M059J (cell line): ENCODE results near the gene ALPL. TPM values are rescaled to one million over a fixed set of nuclear protein-coding genes. Genes with fewer than 3 reads are reported as not detected.
A peak's percentile ranks its signal among the peaks of the same experiment; 100 is the strongest.

ENCODE experiments used
- DNase-seq: peaks from one replicate; pipeline ENCODE4 v3.0.0-alpha.2; 2012; ENCODE audit warnings: low read depth
- total RNA-seq: library from RNA; depleted of rRNA; stranded (reverse); fragments of >200 nt; shearing (Covaris generic); gene quantifications from 2 replicates; pipeline ENCODE4 v1.2.3, GENCODE V29; 2014

ALPL gene
- total RNA-seq, 1 experiment from 2014 or later: 0.71 TPM

DNA sequence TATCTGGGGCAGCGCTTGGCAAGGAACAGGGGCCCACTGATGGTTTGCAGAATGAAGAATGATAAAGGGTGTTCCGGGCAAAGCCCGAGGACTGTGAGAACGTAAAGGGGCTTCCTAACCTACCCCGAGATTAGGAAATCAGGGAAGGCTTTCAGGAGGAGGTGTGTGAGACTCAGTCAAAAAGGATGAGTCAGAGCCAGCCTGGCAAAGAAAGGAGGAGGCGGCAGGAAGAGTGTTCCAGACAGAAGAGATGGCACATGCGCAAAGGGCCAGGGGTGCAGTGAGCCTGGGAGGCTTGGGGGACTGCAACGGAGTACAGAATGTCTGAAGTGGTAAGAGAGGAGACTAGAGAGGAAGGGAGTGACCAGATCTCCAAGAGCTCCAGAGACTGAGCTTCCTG is 89.7 kb downstream of the ALPL start:
- no peak for DNase-seq

DNA sequence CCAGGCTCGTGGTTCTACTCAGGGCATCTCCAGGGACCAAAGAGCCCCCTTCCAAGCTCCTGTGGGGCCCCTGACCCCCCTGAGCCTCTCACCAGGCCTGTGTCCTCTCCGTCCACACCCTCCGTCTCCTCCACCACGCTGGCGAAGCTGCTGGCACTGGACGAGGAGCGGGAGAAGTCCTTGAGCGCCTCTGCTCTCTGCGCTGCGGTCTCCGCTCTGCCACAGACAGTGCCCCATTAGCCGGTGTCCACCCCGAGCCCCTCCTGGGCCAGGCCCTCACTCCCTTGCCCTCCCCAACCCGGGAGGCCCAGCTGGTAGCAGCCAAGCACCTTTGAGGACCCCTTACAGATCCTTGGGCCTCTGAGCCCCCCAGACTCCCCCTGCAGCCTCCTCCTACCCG is 90.2 kb downstream of the ALPL start:
- no peak for DNase-seq

DNA sequence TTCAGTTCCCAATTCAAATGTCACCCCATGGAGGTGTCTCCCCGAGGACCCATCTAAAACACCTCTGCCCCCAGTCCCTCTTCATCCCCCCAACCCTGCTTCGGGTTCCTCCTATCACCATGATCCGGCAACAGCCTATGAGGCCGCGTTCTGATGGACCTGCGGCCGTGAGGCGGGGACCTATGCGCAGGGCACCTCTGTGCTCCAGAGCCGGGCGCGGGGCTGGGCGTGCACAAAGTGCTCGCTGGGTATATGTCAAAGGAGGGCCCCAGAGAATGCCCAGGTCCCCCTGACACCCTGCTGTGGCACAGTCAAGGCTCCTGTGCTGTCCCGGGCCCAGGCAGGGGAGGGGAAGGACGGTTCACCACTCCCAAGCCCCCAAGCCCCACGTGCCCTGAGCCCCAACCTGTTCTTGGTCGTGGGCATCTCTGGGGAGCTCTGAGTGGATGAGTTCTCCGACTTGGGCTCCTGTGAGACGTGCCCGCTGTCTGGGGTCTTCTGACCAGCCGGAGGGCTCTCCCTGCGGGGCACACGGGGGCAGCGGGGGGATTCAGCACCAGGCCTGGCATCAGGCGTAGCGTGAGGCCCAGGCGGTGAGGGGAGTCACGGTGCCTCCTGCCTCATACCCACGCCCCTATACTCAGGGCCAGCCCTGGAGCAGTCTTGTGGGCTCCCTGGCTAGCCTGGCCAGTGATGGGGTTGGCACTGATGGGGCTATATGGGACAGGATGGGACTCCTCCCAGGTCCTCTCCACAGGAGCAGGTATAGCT is 92.2 kb downstream of the ALPL start:
- DNase-seq: no peak

DNA sequence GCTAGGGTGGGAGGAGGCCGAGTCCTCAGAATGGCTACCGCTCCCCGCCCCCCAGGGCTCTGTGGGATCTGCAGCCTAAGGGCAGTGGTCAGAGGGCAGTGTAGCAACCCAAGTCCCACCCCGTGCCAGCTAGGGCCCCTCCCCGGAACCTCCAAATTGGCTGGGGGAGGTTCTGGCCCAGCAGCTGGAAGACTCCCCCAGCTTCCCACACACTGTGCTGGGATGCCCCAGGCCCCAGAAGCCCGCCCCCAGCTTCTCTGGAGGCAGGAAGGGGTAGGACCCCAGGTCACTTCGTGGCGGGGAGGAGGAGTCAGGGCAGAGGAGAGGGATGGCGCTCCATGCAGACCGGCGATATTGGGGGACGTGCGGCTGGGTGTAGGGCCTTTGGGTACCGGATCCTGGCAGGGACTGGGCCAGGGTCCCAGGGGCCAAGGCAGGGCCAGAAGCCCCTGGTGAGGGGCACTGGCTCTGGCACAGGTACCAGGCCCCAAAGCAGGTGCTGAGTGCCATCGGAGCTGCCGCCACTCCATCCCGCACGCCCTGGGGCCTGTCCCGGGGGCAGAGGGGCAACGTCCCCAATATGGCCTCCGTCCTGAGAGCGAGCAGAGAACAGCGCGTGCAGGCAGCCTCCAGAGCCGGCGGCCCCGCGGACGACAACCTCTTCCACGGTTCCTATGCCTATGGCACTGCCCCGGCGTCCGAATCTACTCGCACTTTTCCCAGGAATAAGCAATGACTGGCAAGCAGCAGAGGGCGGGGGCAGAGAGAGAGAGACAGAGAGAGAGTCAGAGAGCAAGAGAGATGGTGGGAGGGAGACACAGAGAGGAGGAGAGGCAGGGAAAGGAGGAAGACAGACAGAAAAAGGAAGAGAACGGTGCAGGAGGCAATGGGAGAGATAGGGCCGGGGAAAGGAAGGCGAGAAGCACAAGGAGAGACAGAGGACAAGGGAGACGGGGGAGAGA is 94.2 kb downstream of the ALPL start:
- no peak for DNase-seq

DNA sequence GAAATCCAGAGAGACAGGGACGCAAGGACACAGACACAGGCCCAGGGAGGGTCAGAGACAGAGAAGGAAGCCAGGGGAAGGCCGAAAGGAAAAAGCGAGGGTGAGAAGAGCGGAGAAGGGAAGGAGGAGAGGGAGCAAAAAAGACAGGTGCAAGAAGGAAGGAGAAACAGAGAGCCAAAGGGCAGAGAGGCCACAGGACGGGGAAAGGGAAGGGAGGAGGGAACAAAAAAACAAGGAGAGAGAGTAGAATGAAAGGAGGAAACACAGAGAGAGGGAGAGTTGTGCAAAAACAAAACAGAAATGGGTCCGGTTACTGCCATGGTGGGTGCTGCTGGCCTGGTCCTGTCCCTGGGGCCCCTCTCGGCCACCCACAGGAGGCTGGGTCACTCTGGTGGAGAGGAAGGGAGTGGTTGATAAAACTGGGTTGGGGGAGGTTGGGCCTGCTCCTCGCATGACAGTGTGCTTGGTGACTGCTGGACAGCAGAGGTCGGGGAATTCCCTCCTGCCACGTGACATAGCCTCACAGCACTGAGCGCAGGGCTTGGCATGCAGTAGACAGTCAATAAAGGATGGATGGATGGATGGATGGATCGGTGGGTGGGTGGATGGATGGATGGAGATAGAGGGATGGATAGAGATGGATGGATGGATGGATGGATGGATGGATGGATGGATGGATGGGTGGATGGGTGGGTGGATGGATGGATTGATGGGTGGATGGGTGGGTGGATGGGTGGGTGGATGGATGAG is 95.2 kb downstream of the ALPL start:
- DNase-seq: peak; percentile 41

DNA sequence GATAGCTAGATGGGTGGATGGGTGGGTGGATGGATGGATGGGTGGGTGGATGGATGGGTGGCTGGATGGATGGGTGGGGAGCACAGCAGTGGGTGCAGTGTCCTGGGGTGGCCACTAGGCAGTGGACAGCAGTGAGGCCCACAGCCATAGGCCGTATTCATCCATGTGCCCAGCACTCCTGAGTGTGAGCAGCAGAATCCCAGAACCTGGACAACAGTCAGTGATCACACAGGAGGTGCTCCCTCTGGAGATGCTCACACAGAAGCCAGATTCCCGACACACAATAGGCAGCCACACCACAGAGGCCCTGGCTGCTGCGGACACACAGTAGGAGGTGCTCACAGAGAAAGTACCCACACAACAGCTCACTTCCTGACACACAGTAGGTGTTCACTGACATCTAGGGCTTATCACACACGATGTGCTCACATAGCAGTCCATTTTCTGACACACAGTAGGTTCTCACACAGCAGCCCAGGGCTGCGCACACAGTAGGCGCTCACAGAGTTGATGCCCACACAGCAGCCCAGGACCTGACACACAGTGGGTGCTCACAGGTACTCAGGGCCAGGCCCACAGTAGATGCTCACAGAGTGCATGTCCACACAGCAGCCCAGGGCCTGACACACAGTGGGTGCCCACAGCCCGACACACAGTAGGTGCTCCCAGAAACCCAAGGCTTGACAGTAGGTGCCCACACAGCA is 95.9 kb downstream of the ALPL start:
- DNase-seq: no peak

DNA sequence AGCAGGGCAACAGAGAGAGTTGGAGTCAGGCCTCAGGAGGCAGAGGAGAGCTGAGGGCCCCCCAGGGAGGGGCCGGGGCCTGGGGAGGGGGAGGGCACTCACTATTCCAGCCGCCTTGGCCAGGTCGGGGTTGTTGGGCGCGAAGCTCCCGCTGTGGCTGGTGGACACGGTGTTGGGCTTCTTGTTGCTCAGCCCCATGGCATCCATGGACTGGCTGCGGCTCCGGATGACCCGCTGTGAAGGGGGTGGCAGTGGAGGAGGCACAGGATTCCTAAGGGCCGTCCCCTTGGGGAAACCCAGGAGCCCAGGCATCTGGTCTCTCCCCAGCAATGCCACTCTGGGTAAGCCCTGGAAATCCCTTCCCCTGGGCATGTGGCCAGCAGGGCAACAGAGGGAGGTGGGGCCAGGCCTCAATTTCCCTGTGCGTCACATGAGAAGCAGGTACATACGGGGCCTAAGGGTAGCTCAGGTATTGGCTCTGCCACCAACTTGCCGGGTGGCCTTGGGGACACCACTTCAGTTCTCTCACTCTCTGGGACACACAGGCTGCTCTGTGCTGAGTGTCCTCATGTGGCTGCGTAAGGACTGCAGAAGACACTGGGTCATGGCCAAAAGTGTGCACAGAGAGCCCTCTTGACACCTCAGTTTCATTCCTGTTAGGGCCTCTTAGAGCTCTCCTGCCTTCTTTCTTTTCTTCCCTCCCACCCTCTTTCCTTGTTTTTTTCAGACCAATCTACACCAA is 96.9 kb downstream of the ALPL start:
- DNase-seq: peak; percentile 26

DNA sequence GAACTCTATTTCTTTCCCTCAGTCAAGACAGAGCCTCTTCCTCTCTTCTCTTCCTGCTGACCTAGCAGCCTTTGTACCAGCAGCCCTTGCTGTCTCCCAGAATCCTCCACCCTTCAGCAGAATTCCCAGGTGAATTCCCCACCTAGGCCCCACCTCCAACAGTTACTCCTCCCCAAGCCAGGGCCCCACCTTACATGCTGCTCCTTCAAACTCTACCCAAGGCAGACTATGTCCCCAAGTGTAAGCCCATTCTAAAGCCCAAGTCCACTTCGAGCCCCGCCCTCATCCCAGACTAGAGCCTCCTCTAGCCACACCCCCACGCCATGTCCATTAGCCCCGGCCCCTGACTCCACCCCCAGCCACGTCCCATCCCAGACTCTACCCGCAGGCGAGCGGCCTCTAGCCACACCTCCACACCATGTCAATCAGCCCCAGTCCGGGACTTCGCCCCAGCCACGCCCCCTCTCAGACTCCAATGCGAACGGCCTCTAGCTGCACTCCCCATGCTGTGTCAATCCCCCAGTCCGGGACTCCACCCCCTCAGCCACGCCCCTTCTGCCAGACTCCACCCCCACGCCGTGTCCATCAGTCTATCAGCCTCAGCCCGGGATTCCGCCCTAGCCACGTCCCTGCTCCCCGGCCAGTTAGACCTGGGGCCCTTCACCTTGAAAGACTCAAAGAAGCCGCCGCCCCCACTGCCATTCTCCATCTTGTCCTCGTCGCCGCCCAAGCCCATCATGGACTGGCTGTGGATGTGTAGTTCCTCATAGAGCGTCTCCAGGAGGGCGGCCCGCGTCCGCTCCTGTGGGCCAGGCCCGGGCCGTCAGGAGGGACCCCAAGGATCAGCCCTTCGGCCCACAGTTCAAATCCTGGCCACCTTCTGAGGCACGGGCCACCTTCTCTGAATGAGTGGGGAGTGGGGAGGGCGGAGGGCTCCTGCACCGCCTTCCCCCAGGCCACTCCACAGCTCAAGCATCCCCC is 98.6 kb downstream of the ALPL start:
- peak; percentile 36 for DNase-seq

DNA sequence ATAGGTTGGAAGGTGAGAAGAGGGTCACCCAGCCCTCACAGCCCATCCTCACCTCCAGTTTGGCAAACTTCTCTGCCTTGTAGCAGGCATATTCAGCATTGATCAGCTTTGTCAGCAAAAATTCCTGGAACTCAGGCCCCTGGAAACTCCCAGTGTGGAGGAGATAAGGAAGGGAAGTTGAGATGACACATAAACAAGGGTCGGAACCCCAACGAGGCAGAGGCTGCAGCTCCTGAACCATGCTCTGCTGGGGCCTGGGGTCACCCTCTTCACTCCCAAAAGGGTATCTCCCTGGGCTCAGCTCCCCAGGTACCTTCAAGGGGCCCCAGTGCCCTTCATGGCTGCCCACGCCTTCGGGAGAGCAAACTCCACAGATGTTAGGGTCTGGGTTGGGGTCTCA is 99.6 kb downstream of the ALPL start:
- no peak for DNase-seq

DNA sequence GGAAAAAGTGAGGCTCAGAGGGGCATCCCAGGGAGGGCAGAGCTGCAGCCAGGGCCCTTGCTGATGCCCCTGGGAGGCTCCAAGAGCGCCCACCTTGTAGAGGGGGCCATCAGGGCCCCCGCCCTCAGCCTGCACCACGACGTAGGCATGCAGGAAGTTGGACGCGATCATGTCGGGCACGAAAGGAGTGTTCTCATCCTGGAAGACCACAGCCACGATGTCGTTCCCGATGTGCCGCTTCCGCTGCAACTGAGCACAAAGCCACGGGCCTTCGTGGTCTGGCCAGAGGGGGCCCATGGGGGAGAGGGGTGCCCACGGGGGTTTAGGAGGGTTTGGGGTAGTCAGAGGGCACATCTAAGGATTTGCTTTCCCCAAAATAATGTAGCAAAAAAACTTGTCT is 100.8 kb downstream of the ALPL start:
- no peak for DNase-seq

DNA sequence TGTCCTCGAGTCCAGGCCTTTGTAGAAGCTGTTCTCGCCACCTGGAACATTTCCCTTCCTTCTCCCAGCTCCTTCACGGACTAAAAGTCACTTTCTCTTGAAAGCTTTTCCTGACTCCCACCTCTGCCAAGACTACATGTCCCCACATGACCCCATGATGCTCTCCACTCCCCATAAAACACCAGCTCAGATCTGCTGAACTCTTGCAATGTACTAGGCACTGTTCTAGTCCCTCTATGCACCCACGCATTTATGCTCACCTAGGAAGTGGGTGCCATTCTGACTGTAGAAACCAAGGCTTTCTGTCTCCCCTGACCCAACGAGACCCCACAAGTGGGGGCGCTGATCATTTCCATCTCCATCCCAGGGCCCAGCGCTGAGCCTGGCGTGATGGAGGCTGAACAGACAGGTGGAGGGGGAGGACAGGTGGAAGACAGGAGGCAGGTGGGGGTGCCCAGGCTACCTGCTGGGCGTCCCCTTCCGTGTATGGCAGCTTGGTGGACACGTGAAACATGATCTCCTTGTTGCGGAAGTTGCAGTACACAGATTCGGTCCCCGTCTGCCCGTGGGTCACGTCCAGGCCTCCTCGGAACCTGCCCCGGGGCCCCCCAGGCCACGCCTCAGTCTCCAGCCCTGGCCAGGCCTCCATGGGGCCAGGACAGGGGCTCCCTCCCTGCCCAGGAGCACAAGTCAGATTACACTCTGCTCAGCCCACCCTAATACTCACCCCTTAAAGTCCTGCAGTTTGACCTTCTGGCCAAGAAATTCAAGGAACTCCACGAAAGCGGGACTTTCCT is 102.0 kb downstream of the ALPL start:
- DNase-seq: no peak

DNA sequence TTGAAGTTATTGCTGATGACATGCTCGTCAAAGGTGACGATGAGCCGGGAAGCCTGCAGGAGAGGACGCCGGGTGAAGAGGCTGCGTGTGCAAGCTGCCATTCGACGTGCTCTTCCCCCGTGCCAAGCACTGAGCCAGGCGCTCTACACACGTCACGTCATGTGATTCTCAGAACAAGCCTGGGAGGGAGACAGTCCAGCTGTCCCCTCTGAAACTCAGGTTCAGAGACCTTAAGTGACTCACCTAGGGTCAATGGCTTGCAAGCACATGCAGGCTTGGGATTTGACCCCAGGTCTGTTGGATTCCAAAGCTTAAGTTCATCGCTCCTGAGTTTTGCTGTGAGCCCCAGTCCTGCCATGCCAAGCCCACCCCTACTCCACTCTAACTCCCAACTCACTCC is 102.8 kb downstream of the ALPL start:
- DNase-seq: no peak

DNA sequence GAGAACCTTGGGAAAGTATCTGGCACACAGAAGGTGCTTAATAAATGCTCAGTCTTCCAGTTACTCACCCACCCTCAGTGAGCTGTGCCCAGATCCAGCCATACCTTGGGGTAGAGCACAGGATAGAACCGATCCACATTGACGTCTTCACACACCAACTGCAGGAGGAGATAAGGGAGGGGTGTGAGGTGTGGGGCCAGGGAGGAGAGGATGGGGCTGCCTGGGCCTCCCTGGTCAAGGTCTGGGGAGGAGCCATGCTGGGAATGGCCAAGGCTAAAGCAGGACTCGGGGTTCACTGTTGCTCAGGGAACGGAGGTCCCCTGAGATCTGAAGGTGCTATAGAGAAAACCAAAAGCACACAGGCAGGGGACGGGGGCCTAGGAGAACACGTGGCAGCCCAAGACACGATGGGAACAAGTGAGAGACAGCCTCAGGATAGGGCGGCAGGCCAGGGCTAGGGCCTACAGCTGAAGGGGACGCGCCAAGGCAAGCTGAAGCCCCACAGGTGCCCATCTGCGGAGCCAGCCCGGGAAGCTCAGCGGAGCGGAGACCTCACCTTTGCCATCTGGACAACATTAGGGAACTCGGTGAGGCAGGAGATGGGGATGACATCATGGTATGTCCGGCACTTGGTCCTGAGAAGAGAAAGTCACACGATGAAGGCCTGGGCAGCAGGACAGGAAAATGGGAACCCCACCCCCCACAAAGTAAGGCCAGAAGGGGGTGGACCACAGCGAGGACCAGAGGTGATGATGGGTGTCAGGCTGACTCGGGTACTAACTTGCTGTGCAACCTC is 104.0 kb downstream of the ALPL start:
- no peak for DNase-seq

DNA sequence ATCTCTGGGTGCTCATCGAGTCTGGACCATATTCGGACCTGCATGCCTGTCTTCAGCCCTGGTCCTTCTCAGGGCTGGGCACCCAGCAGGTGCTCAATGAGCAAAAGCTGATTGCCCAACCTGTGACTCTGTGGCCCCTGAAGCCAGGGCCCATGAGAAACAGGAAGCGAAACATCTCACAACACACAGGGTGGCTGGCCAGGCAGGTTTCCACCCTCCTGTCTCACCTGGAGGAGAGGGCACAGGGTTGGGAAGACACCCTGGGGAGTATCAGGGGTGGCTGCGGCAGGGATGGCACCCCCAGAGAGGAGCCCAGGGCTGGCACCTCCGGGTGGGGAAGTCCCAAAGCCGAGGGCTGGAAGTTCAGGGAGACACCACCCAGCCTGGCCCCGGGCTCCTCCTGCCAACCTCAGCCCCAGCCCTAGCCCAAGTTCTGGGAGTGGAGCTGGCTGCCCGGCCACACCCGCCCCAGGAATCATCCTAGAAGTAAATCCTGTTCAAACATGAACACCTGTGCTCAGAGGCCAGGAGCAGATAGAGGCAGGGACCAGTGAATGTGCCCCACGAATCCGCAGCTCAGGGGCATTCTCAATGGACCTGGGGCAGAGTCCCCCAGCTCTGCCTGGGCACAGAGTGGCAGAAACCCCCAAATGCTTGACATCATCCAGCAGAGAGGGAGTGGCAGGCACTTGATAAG is 105.3 kb downstream of the ALPL start:
- DNase-seq: no peak

DNA sequence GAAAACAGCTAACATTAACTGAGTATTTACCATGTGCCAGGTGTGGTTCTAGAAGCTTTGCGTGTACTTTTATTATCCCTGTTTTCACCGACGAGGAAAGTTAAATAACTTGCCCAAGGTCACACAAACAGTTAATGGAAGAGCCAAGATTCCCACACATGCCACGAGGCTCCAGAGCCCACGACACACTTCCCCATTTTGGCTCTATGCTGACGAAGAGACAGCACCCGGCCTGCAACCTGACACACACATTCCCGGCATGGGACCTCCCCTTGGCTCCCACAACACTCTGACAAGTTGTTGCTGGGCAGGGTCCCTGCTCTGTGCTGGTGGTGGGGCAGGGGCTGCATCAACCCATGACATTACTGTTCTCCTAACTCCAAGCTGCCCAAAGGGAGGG is 107.1 kb downstream of the ALPL start:
- no peak for DNase-seq

DNA sequence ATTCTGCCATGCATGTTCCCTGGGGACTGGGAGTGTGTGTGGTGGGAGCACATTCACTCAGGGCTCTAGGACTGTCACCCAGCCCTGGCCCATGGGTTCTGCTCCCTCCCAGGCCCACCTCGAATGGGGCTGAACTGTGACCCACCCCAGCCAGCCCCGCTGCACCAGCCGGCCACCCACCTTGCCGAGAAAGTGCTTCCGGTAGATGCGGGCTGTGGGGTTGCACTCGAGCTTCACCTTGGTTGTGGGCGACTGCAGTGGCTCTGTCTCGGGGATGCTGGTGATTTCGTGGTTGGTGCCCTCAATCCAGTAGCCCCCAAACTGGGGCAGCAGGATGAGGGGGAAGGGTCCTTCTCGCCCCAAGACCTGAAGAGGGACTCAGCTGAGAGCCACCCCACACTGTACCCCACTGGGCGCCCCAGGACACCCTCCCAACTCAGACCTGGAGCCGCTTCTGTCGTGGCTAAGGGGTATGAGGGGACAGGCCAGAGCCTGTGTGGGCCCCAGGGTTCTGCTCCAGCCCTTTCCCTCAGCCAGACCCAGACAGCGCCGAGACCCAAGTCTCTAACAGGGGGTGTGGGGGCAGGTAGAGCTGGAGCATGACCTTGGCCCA is 108.0 kb downstream of the ALPL start:
- DNase-seq: no peak

DNA sequence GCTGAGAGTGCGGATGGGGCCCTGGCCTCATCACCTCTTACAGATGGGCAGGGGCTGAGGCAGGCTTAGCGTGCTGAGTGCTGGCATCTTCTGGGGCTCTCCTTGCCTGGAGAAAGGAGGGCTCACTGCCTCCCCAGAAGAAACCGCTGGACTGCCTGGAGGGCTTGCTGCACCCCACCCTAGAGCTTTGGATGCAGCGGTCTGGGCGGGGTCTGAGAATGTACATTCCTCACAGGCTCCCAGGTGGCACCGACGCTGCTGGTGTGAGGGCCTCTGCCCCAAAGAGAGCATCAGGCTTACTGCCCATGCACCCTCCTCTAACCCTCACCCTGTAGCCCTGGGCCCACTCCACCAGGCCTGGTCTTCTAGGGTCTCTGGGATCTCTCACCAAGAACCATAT is 108.8 kb downstream of the ALPL start:
- DNase-seq: no peak
